PC-9 (cell line): ENCODE data around the gene PAX7. TPM values are rescaled to one million over a fixed set of nuclear protein-coding genes. Genes with fewer than 3 reads are reported as not detected.
"Not testable (repeated sequence)": the region's sequence is repeated elsewhere in the genome, so short reads cannot be mapped to it uniquely, and the experiment has no call there.

Source experiments
- BruUV-seq: library from RNA; stranded (reverse); fragments of 400-500 nt; replicated peaks from 2 replicates; lab custom pipeline; 2021; lab: Mats Ljungman, UMichigan
- CTCF ChIA-PET: fragments of 300-600 bp; sonication (Branson Sonifier 250); formaldehyde crosslinking; loops from one replicate; lab custom pipeline; 2022; ENCODE audit warnings: antibody characterized with exemption; lab: Charles Lee
- POLR2A ChIA-PET: fragments of 300-600 bp; sonication (Branson Sonifier 250); formaldehyde crosslinking; loops from one replicate; lab custom pipeline; 2022; ENCODE audit warnings: antibody characterized with exemption; ENCODE audit not compliant: unreplicated experiment; lab: Charles Lee
- DNase-seq, 2 experiments: peaks; one replicate each; pipeline versions ENCODE4 v3.0.0 to v3.0.0-alpha.2; 2015 to 2022; ENCODE audit warnings: mixed read lengths in 1 of 2
- H2AFZ ChIP-seq: fragments of 200-600 bp; sonication (generic); 2 replicates; pipeline ENCODE4 v1.8.1; 2017; ENCODE audit warnings: antibody characterized with exemption
- H3F3A ChIP-seq: fragments of 200-600 bp; sonication (generic); 2 replicates; pipeline ENCODE4 v1.8.1; 2017; ENCODE audit warnings: antibody characterized with exemption, mild to moderate bottlenecking, low read depth; ENCODE audit not compliant: insufficient read depth
- H3K27ac ChIP-seq: fragments of 200-600 bp; sonication (generic); 2 replicates; pipeline ENCODE4 v1.6.1; 2016; ENCODE audit warnings: mixed run types
- H3K27me3 ChIP-seq: fragments of 200-600 bp; sonication (generic); 2 replicates; pipeline ENCODE4 v1.6.1; 2016; ENCODE audit warnings: low read depth, mixed run types; ENCODE audit not compliant: insufficient read depth
- H3K36me3 ChIP-seq: fragments of 200-600 bp; sonication (generic); 2 replicates; pipeline ENCODE4 v1.6.1; 2016; ENCODE audit warnings: low read depth, mixed run types
- H3K4me1 ChIP-seq: fragments of 200-600 bp; sonication (generic); replicated peaks from 2 replicates; pipeline ENCODE4 v1.6.1; 2016; ENCODE audit warnings: mixed run types; ENCODE audit not compliant: insufficient read depth
- H3K4me2 ChIP-seq: fragments of 200-600 bp; sonication (generic); 2 replicates; pipeline ENCODE4 v1.6.1; 2017; ENCODE audit warnings: mixed run types
- H3K4me3 ChIP-seq: fragments of 200-600 bp; sonication (generic); 2 replicates; pipeline ENCODE4 v1.6.1; 2016; ENCODE audit warnings: mixed run types
- H3K79me2 ChIP-seq: fragments of 200-600 bp; sonication (generic); 2 replicates; pipeline ENCODE4 v1.6.1; 2017; ENCODE audit warnings: low read depth, mixed run types
- H3K9me2 ChIP-seq: fragments of 200-600 bp; sonication (generic); 2 replicates; pipeline ENCODE4 v1.8.1; 2017; ENCODE audit warnings: mild to moderate bottlenecking; ENCODE audit not compliant: insufficient read depth
- H3K9me3 ChIP-seq: fragments of 200-600 bp; sonication (generic); 2 replicates; pipeline ENCODE4 v1.8.1; 2016; ENCODE audit warnings: low read depth; ENCODE audit not compliant: insufficient read depth
- H4K20me1 ChIP-seq: fragments of 200-600 bp; sonication (generic); 2 replicates; pipeline ENCODE4 v1.8.1; 2017; ENCODE audit not compliant: insufficient read depth
- EZH2 ChIP-seq: fragments of 200-600 bp; sonication (generic); IDR thresholded peaks from 2 replicates; pipeline ENCODE4 v1.8.0; 2017; ENCODE audit warnings: antibody characterized with exemption, low read depth
- intact Hi-C: fragments of 100-400 bp; cut with micrococcal nuclease; formaldehyde crosslinking; loops from one replicate; pipeline ENCODE4 v1.10.0; 2022; ENCODE audit not compliant: unreplicated experiment
- total RNA-seq: library from RNA; stranded (reverse); gene quantifications from 2 replicates; pipeline ENCODE4 v1.2.3, GENCODE V29; 2021
- TF ChIP-seq, protein P1 (sequence below): fragments of 200-600 bp; sonication (generic); conservative IDR thresholded peaks from 2 replicates; pipeline ENCODE4 v1.6.1; 2017; ENCODE audit warnings: mixed run types, antibody characterized with exemption, mild to moderate bottlenecking, moderate library complexity

The PAX7 gene
- total RNA-seq, 1 experiment from 2014 or later, result not detected

DNA sequence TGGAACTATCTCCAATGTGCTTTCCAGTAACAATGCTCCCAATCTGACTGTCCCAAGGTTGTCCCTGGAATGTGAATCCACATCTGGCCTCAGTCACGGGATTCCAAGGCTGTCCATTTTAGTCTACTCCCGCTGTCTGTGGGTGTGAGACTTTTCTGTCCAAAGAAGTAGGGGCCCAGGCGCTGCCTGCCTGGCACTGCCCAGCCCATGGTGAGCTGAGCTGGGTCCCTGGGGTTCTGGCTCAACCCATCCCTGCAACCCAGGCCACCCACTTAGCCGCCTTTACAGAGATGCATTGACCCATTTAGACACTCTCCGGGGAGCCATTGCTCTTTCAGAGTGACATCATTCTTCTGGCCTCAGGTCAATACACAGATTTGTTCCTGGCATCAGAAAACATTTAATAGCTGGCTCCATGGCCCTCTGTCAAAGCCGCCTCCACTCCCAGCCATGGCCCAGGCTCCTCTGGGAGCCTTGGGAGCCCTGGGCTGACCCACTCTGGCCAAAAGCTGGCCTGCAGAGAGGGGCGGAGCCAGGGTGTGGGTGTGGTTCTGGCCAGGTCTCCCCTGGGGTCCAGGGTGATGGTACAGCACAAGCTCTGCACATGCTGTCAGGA lies 47.2 kb upstream of the PAX7 start:
- CTCF ChIA-PET, result no interaction called here
- H3K9me3 ChIP-seq, result no peaks in the 10 kb centered on the region

DNA sequence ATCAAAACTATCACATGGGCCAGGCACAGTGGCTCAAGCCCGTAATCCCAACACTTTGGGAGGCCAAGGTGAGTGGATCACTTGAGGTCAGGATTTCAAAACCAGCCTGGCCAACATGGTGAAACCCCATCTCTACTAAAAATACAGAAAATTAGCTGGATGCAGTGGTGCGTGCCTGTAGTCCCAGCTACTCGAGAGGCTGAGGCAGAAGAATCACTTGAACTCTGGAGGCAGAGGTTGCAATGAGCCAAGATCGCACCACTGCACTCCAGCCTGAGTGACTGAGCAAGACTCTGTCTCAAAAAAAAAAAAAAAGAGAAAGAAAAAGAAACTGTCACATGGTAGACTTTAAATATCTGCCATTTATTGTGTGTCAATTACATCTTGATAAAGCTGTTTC lies 44.6 kb upstream of the PAX7 start:
- H3K4me1 ChIP-seq, H3K4me2 ChIP-seq, H3K4me3 ChIP-seq, H3K9me3 ChIP-seq, H3K27ac ChIP-seq, H3K79me2 ChIP-seq, POLR2A ChIA-PET, H3F3A ChIP-seq, H4K20me1 ChIP-seq, DNase-seq, BruUV-seq, H3K36me3 ChIP-seq, H3K9me2 ChIP-seq, H2AFZ ChIP-seq, CTCF ChIA-PET: not testable (repeated sequence)
- intact Hi-C loops, result loop anchor here (10.0 kb wide), 2 partner anchors 931 to 1091 kb away; no protein-coding TSS in a partner anchor
- H3K27me3 ChIP-seq, result peaks cover 22% of the 10 kb centered on the region

More for the DNA sequence above, 47.2 kb upstream of the PAX7 start:
- H3K9me2 ChIP-seq, result no peaks in the 10 kb centered on the region
- no peaks in the 10 kb centered on the region for H3F3A ChIP-seq
- BruUV-seq, result no TSS peak
- no peaks in the 10 kb centered on the region for H3K79me2 ChIP-seq
- no peaks in the 10 kb centered on the region for H4K20me1 ChIP-seq
- H3K27ac ChIP-seq, result no peak overlapping the region
- POLR2A ChIA-PET, result no interaction called here
- no peaks in the 10 kb centered on the region for H3K36me3 ChIP-seq
- no peak overlapping the region for H3K4me2 ChIP-seq
- DNase-seq, result no peak
- H3K4me1 ChIP-seq, result no peaks in the 10 kb centered on the region
- intact Hi-C loops, result loop anchor here (5.0 to 10.0 kb wide), 3 partner anchors 661 to 1089 kb away; no protein-coding TSS in a partner anchor
- no peak overlapping the region for H3K4me3 ChIP-seq
- H3K27me3 ChIP-seq, result peaks cover 22% of the 10 kb centered on the region
- TF ChIP-seq, protein P1, sequence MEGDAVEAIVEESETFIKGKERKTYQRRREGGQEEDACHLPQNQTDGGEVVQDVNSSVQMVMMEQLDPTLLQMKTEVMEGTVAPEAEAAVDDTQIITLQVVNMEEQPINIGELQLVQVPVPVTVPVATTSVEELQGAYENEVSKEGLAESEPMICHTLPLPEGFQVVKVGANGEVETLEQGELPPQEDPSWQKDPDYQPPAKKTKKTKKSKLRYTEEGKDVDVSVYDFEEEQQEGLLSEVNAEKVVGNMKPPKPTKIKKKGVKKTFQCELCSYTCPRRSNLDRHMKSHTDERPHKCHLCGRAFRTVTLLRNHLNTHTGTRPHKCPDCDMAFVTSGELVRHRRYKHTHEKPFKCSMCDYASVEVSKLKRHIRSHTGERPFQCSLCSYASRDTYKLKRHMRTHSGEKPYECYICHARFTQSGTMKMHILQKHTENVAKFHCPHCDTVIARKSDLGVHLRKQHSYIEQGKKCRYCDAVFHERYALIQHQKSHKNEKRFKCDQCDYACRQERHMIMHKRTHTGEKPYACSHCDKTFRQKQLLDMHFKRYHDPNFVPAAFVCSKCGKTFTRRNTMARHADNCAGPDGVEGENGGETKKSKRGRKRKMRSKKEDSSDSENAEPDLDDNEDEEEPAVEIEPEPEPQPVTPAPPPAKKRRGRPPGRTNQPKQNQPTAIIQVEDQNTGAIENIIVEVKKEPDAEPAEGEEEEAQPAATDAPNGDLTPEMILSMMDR, result no peak
- TF ChIP-seq EZH2, result no peak
- H2AFZ ChIP-seq, result no peak overlapping the region

DNA sequence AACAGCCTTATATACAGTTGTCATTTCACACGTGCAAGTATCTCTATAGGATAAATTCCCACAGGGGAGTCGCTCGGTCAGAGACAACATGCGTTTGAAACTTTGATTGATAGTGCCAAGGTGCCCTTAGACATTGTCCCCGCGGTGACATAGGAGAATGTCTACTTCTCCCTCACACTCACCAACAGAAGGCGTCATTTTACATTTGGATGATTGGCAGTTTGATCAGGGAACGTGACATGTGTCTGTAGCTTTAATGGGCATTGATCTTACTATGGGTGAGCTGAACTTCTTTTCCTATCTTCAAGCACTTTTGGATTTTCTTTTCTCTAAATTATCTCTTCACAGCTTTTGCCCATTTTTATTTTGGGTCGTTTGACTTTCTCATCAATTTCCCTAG lies 42.6 kb upstream of the PAX7 start:
- Histone ChIP-seq H3K9me2 (no peaks in the 10 kb centered on the region), H3K79me2 (no peaks in the 10 kb centered on the region), H2AFZ (no peak overlapping the region), H3K27ac (no peak overlapping the region), H3K4me3 (no peak overlapping the region), H3K4me2 (no peak overlapping the region), H4K20me1 (no peaks in the 10 kb centered on the region), H3K4me1 (no peaks in the 10 kb centered on the region), H3F3A (no peaks in the 10 kb centered on the region), H3K27me3 (peaks cover 30% of the 10 kb centered on the region), H3K9me3 (no peaks in the 10 kb centered on the region), H3K36me3 (no peaks in the 10 kb centered on the region)
- POLR2A ChIA-PET, result no interaction called here
- CTCF ChIA-PET, result interaction anchor here (1.1 kb wide), 1 partner anchor 9 kb away, joined by 4 read pairs; no protein-coding TSS in a partner anchor
- intact Hi-C loops, result loop anchor here (10.0 kb wide), 2 partner anchors 933 to 1093 kb away; no protein-coding TSS in a partner anchor
- no peak for DNase-seq
- TF ChIP-seq EZH2, result no peak
- TF ChIP-seq, protein P1, result no peak
- BruUV-seq, result no TSS peak
